NCI-H524 (cell line): ENCODE data around the gene CRHR2.
"Not testable (repeated sequence)": the region's sequence is repeated elsewhere in the genome, so short reads cannot be mapped to it uniquely, and the experiment has no call there.

Experiments
- DNase-seq, 2 experiments: peaks; one replicate each; lab custom pipeline; 2025; lab: John Stamatoyannopoulos, UW

Gene CRHR2

DNA sequence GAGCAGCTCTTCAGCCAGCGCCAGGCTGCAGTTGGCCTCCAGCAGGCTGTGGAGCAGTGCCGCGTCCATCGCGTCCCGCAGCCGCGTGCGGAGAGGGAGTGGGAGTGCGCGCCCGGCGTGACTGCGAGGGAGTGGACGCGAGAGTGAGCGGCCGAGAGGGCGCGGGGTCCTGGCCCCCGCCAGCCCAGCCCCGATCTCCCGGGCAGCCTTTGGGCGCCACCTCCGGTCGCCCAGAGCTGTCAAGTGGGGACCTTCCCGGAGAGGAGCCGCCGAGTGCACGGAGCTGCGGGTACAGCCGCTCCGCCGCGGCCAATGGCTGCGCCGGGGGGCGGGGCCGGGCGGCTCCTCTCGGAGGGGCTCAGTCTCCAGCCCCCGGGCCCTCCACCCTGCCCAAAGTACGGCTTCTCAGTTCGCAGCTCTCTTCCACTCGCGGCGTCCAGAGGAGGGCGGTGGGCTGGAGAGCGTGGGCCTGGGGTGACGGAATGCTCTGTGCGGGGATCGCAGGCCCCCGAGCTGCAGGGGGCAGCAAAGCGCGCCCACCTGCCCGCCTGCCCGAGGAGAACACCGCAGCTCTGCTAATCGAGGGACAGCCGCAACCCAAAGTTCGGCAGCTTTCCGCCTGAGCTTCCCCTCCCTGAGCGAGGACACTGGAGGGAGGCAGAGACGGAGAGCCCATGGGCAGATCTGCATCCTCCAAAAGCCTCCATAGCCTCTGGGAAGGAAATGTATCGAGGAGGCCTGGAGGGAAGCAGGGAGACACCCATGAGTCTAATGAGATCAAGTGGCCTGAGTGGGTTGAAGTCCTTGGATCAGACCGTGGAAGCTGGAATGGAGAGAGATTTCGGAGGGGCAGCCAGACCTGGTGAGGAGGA is at the start of gene CRHR2:
Gene CRHR2 (minus strand): TSS at position 245 of the 872 bp plus-strand sequence. CDS start 176 bp downstream, at position 69.
- DNase-seq: peak; percentile 38 to 70

DNA sequence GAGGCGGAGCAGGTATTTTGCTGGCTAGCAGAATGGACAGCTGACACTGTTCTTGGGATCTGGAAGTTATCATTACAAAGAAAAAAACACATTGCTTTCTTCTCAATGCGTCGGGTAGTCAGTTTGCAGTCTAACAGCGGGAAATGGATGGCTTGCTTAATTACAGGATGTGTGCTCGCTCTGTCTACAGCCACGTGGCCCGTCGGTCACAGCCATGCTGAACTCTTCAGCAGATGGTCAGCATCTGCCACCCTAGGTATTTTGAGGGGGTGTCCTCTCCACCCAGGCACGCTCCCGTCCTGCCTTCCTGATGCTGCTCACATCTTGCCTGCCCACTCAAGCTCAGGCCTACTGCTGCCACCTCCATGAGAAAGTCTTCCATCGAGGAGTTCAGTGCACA is 49.3 kb upstream of the CRHR2 start:
- peak; percentile 52 to 82 for DNase-seq

DNA sequence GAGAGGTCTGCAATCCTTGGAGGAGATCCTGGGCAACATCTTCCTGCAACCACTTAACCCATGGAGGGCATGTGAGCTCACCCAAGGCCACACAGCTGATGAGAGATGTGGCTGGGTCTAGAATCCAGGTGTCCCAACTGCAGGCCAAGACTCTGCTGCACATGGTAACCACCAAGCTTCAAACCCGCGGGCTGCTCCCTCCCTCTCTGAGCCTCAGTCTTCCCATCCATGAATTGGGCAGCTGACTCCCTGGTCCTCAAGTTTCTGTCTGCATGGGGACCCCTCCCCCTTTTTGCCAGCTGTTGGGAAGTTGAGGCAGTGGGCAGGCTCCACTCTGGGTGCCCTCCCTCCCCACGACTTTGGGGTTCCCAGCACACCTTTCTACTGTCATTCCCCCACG is 48.7 kb upstream of the CRHR2 start:
- no peak for DNase-seq

DNA sequence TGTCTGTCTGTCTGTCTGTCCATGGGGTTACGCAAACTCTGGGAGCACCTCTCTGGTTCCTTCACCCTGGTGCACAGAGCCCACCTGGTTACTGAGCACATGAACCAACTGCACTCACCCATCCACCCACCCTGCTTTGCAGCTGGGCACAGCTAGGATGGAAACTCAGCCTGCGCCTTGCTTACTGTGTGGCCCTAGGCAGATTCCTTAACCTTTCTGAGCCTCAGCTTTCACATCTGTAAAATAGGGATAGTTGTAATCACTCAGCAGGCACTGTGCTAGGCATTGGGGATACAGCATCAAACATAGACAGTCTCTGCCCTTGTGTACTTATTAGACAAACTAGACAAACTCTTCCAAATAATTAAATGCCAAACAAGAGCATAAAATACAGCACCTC is 47.8 kb upstream of the CRHR2 start:
- DNase-seq: no peak

DNA sequence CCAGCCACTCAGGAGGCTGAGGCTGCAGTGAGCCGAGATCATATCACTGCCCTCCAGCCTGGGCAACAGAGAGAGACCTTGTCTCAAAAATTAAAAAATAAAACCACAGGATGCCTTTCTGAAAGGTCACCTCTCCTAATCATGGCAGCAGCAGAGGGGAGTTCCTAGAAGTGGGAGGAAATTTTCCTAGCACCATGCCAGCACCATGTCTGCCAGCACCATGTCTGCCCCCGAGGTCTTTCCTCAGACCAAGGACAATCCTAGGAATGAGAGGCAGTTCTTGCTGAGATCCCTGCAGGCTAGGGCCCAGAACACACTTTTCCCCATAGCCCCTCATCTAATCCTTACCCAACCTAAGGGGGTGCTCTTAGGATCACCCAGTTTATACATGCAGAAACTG is 47.4 kb upstream of the CRHR2 start:
- DNase-seq: no peak

DNA sequence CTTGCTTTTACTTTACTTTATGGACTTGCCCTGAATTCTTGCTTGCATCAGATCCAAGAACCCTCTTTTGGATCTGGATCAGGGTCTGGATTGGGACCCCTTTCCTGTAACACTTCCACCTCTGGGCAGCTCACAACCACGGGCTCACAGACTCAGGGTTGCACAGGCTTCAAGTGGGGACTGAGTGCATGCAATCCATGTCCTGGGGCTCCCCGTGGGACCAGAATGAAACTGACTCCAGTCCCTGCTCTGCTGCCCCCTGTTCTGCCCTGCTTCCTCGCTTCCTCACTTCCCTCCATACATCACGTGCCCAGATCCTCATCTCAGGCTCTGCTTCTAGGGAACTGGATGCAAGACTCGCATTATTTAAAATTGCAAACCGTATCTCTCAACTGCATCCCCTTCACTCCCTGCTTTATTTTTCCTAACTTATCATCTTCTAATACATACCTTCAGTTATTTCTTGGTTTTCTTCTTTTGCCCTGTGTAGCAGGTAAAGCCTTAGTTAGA is 46.4 kb upstream of the CRHR2 start:
- no peak for DNase-seq

DNA sequence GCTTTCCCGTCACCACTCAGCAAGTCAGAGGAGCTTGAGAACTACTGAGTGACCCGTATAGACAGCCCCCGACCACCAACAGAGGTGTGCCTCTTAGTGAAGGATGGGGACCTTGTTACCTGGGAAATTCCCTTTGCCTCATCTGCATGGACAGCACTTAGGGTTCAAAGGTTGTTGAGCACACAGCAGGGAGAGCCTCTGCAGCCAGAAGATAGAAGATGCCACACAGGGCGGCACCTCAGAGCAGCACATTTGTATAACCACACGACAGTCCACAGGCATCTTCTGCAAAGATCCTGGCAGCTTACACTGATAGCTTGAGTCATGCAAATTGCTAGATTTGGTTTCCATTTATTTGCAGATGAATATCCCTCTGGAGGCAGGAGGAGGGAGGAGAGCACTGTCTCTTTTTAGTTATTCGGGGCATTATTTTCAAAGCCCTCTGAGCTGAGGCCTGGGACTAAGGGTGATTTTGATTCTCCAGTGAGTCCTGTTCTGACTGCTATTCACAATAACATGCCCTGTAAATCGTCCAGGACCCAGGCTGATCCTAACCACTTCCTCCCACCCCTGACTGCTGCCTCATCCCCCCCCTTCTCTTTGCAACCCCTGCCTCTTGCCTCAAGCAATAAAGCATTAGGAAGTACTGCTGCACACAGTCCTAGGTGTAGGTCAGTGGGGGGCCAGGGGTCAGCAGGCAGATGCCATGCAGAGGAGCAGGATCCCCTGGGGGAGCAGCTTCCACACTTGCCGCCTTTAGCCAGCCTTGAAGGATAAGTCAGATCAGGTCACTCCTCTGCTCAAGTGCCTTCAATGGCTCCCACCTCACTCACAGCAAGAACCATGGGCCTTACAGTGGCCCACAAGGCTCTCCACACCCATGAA is 45.0 kb upstream of the CRHR2 start:
- DNase-seq: no peak

DNA sequence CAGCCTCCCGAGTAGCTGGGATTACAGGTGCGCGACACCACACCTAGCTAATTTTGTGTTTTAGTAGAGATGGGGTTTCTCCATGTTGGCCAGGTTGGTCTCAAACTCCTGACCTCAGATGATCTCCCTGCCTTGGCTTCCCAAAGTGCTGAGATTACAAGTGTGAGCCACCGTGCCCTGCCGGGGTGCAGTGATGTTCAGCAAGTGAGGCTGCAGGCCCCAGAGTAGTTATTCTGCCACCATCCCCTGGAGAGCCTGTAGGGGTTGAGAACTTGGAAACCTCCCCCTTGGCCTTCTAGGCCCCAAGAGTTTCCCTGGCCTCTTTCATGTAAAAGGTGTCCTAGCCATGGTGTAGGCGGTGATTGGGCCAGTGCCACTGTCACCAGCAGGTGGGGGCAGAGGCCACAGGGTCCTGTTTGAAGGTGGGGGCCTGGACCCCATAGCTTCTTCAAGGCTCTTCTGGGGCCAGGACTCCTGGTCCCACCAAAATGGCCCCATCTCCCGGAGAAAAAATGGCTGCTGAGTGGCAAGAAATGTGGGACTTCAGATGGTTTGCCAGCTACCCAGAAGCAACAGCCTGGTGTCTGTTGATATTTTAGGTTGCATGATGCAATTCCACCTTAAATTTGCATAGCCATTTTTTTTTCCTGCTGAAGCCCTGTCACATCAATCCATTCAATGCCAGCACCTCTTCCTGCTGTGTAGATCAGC is 44.2 kb upstream of the CRHR2 start:
- DNase-seq: no peak

DNA sequence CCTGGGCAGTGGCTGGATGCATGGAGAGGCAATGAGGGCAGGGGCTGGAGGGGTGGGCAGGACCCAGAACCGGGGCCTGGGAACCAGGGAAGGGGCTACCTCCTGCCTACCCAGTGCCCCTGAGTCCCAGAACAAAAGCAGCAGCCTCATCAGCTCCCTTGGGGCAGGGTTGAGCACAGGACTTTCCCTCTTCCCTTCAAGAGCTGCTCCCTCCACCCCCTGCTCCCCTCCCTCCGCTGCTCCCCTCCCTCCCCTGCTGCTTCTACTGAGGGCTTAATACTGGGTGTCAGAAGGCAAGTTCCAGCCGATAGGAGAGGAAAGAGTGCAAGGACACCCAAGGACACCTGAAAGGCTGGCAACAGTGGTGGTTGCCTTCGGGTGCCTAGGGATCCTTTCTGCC is 41.5 kb upstream of the CRHR2 start:
- no peak for DNase-seq

DNA sequence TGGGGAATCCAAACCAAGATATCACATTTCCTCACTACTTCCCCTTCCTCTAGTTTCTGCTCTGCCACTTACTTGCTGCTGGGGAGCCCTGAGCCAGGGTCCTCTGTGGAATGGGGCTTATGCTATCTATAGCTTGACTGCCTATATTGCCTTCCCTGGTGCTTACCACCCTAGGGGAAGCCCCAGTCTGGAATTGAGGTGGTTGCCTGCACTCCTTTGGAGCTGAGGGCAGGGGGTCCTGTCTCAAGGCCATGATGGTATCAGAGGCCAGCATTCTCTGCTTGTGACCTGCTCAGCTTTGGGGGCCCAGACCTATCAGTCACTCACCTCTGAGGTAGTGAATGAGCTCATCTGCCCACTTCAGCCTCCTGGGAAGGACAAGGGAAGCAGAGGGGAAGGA is 40.4 kb upstream of the CRHR2 start:
- no peak for DNase-seq

DNA sequence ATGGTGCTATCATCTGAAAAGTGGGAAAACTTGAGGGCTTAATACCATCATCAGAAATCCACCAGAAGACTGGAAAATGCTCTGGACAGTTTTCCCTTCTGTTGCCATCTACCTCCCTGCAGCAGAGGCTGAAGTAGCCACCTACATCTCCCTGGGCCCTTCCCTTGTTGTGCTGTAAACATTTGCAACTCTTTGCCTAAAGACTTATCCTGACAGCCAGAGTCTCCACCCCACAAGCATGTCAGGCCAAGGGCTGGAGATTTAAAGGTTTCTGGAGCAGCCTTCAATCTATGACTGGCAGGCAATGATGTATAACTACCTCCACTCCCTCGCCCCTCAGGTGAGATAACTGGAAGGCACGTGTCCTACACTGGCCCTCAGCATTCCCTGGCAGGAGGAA is 39.9 kb upstream of the CRHR2 start:
- DNase-seq: no peak

DNA sequence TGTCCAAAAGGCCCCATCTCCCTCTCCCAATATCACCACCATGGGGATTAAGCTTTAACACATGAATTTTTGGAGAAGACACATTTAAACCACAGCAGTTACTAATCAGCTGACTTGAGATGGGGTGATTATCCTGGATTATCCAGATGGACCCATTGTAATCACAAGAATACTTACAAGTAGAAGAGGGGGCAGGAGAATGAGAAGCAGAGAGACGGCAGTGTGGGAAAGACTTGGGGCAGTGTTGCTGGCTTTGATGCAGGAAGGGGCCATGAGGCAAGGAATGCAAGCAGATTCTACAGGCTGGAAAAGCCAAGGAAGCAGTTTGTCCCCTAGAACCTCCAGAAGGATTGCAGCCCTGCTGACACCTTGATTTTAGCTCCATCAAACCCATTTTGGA is 39.0 kb upstream of the CRHR2 start:
- peak; percentile 75 to 87 for DNase-seq

DNA sequence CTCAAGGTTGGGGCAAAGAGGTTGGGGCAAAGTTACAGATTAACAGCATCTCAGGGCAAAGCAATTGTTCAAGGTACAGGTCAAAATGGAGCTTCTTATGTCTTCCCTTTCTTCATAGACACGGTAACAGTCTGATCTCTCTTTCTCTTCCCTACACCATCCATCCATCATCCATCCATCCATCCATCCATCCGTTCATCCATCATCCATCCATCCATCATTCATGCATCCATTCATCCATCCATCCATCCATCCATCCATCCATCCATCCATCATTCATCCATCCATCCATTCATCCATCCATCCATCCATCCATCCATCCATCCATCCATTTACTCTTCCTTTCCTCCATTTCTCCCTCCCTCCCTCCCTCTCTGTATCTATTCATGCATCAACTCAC is 37.2 kb upstream of the CRHR2 start:
- not testable (repeated sequence) for DNase-seq

DNA sequence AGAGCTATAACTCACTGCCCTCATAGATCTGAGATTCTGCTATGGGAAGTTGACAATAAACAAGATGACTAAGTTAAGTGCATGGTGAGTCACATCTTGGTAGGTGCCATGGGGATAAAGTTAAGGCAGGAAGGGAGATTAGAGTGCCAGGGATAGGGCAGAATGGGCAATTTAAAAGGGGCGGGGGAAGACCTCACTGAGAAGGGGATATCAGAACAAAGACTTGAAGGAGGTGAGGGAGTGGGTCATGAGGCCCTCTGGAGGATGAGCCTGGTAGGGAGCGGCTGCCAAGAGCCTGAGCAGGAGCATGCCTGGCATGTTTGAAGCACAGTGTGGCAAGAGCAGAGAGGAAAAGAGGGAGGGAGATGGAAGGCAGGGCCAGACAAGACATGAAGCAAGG is 34.9 kb upstream of the CRHR2 start:
- DNase-seq: peak in 1 of 2 experiments; percentile 11

DNA sequence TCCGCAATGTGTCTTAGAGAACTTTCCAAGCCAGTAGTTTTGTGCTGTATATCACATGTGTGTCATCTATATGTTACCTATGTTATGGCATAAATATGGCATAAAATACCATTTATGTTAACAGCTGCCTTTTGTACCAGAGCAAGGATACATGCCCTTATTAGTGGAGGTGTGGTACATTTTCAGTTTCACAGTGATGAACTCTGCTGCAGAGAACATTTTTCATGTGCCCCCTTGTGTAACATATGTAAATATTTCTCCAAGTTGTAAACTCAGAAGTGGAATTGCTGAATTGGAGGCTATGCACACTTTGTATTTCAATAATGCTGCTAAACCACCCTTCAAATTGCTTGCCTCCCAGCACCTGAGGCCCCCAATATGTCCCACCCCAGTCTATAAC is 31.9 kb upstream of the CRHR2 start:
- DNase-seq: no peak

DNA sequence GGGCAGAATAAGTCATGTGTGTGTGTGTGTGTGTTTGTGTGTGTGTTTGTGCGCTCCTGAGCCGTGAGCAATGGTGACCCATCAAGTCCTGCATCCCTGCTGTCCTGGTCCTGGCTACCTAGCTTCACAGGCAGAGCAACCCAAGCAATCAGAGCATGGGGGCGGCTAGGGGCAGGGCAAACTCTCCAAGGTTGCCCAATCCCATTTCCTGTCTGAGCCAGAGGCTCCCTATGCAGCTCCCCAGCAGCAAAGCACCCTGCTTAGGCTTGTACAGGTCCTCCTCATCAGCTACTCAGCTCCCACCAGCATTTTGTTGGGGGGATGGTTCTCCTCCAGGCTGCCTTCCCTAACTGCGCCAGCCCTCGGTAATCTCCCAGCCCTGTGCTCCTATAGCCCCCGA is 31.1 kb upstream of the CRHR2 start:
- no peak for DNase-seq

DNA sequence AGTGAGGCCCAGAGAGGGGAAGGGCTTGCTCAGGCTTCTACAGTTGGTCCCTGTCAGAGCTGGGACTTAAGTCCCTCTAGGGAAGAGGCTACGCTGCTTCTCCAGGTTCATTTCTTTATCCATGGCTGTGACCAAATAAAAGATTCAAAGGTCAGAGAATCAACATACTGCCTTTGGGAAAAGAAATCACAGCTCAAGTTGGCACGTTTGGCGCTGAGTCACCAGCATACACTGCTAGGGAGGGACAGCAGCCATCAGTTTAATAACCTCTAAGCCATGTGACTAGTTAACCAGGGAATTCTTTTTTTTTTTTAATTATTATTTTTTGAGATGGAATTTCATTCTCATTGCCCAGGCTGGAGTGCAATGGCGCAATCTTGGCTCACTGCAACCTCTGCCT is 28.4 kb upstream of the CRHR2 start:
- no peak for DNase-seq

DNA sequence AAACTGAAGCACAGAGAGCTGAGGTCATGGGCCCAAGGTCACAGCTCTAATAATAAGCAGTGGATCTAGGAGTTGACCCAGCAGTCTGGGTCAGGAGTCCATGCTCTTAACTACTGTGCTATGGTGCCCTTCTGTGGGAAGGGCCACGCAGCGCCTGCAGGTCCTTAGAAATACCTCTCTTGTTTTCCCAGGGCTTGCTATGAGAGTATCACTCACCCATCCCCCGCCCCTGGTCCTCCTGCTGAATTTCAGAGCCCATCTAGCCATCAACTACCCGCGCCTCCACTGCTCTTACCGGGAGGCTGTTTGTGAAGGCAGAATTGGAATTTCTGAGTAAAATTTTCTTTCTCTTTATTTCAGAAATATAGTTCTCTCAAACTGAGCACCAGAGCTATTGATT is 27.3 kb upstream of the CRHR2 start:
- DNase-seq: no peak

DNA sequence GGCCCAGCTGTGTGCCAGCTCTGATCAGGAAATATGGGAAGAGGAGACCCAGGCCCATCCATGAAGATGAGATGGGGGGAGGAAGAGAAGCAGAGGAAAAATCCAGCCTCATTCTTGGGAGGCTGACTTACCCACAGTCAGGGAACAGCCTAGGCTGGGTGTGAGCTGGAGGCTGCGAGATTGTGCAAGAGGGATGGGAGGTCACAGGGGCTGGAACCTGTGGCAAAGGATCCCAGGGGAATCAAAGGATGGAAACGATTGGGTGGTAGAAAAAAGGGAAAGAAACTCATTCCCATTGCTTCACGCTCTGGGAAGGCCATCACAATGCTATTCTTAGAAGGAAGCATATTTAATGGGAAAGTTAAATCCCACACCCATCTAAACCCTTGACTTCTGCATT is 26.7 kb upstream of the CRHR2 start:
- DNase-seq: no peak

DNA sequence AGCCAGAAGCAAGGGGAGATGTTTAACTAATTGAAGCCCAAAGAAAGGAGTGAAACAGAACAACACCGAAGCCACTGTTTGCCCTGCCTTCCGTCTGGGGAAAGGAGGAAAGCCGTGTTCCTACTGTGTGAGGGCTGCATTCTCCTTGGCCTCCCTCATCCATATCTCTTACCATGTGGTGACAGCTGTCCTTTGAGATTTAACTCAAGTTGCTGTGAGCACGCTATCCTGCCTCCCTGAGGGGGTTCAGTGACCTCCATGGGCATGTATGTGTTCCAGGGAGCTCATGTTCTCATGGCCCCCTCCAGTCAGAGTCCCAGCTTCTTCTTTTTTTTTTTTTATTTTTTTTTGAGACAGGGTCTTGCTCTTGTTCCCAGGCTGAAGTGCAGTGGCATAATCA is 26.2 kb upstream of the CRHR2 start:
- DNase-seq: no peak

DNA sequence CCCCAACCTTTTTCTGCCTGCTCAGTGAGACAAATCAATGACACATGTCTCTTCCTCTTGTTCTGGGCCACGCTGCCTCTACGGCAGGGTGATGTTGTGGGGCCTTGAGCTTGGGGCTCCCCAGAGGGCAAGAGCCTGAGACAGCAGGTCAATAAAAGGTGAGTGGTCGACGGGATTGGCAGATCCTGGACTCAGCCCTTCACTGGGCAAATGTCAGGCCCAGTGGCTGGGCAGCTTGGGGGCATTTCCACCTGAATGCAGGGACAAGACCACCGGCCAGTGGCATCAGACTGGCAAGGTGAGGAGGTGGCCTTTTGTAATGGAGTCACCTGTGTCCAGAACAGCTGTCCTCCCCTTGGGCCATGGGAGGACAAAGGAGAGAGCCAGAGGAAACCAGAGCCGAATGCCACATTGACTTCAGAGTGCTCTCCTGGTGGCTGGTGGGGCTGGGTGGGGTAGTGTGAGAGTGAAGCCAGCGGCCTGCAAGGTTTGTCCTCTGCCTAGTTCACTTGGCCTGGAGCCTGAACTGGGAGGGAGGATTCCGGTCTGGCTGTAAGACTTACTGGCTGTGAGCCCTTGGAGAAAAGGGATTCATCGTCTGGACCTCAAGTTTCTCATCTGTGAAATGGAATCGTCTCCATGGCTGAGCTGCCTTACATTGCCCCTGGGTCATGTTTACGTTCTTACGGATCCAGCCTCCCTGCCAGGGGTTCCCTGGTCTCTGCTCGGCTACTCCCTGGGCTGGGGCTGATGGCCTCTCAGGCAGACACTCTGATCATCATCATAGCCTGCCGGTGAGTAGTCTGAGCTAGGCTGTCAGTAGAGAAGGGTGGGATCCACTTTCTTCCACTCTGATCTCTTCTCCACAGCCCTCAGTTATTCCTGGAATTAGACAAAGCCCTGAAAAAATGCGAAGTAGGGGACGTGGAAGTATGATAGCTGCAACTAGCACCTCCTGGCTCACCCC is 25.4 kb upstream of the CRHR2 start:
- no peak for DNase-seq
